Natural killer cell (primary cell): ENCODE measurements around the gene ATXN2. TPM values are rescaled to one million over a fixed set of nuclear protein-coding genes. Genes with fewer than 3 reads are reported as not detected.

Experiments
- ATAC-seq, 3 donors: fragments of 150-1000 bp in 2 of 3; fragments of 200-7000 bp in 1 of 3; cut with Tn5 transposase; 1 replicate in 1 of 3; 2 replicates in 2 of 3; pipeline ENCODE4 v1.10.0; 2021; ENCODE audit warnings: mild to moderate bottlenecking in 2 of 3, moderate library complexity in 2 of 3
- DNase-seq, 2 donors: peaks; one replicate each; pipeline versions ENCODE4 v3.0.0 to v3.0.0-alpha.2; 2013 to 2021; ENCODE audit warnings: mixed read lengths in 1 of 2
- H3K27ac ChIP-seq: one replicate; pipeline ENCODE4 v1.5.1; 2013; ENCODE audit warnings: mild to moderate bottlenecking, low read length
- H3K27me3 ChIP-seq: one replicate; pipeline ENCODE4 v1.6.1; 2013; ENCODE audit warnings: low read length; ENCODE audit not compliant: control insufficient read depth, insufficient read depth
- H3K36me3 ChIP-seq: one replicate; pipeline ENCODE4 v1.6.1; 2013; ENCODE audit warnings: low read length; ENCODE audit not compliant: control insufficient read depth, insufficient read depth
- H3K4me1 ChIP-seq: one replicate; pipeline ENCODE4 v1.6.1; 2013; ENCODE audit warnings: low read length; ENCODE audit not compliant: control insufficient read depth, insufficient read depth
- H3K4me3 ChIP-seq: one replicate; pipeline ENCODE4 v1.5.1; 2013; ENCODE audit warnings: low read length
- H3K9me3 ChIP-seq: one replicate; pipeline ENCODE4 v1.6.1; 2013; ENCODE audit warnings: low read length; ENCODE audit not compliant: control insufficient read depth, insufficient read depth
- H3K27ac Mint-ChIP-seq, 2 donors: one replicate each; pipeline ENCODE4 v1.8.0; 2022; ENCODE audit warnings: mild to moderate bottlenecking in 2 of 2, mixed read lengths in 2 of 2, moderate library complexity in 1 of 2
- H3K27me3 Mint-ChIP-seq, 2 donors: one replicate each; pipeline ENCODE4 v1.8.0; 2022; ENCODE audit warnings: low read depth in 2 of 2, mixed read lengths in 2 of 2
- H3K36me3 Mint-ChIP-seq: one replicate; pipeline ENCODE4 v1.8.0; 2022; ENCODE audit warnings: mixed read lengths
- H3K4me1 Mint-ChIP-seq, 2 donors: one replicate each; pipeline ENCODE4 v1.8.0; 2022; ENCODE audit warnings: mixed read lengths in 2 of 2
- H3K4me3 Mint-ChIP-seq: one replicate; pipeline ENCODE4 v1.8.0; 2022; ENCODE audit warnings: mild to moderate bottlenecking, moderate library complexity, mixed read lengths
- H3K9me3 Mint-ChIP-seq, 2 donors: one replicate each; pipeline ENCODE4 v1.8.0; 2022; ENCODE audit warnings: mixed read lengths in 2 of 2
- CTCF ChIP-seq: fragments of 200-600 bp; IDR thresholded peaks from one replicate; pipeline ENCODE4 v1.8.0; 2022; ENCODE audit warnings: antibody characterized with exemption
- WGBS: methylation state at CpG from one replicate; pipeline ENCODE4 v1.1.7; 2013; ENCODE audit warnings: missing lambda C conversion rate; ENCODE audit not compliant: insufficient coverage; 5-methylcytosine and 5-hydroxymethylcytosine counted together
- intact Hi-C: fragments of 100-400 bp; cut with micrococcal nuclease; formaldehyde crosslinking; loops from one replicate; pipeline ENCODE4 v1.14.2; 2022
- total RNA-seq, 4 donors: library from RNA; stranded (reverse); fragments of 120-200 nt in 1 of 4; gene quantifications; one replicate each; pipeline versions ENCODE4 v1.2.3 to v1.2.4, GENCODE V29; 2013 to 2022

Gene ATXN2
- total RNA-seq, 3 donors from 2014 or later (not counting 1 experiment from before 2014, with no cell fraction given), result 44.9 to 56.5 (median 51.5) TPM

- H3K36me3 Mint-ChIP-seq, result no peaks in the 10 kb centered on the region
- Histone ChIP-seq H3K36me3 (peaks cover 2% of the 10 kb centered on the region), H3K4me1 (peaks cover 89% of the 10 kb centered on the region), H3K9me3 (no peaks in the 10 kb centered on the region), H3K27me3 (no peaks in the 10 kb centered on the region), H3K4me3 (no peak overlapping the region), H3K27ac (peak overlapping the region; percentile 68)
- no peaks in the 10 kb centered on the region for H3K9me3 Mint-ChIP-seq
- ATAC-seq, result peak in 2 of 3 donors; percentile 16 to 29
- H3K27me3 Mint-ChIP-seq, result no peaks in the 10 kb centered on the region
- WGBS, result 85% methylated on average over 7 of the region's 8 CpGs
- DNase-seq, result peak in 1 of 2 donors; percentile 54
- H3K27ac Mint-ChIP-seq, result peak overlapping the region; percentile 91 to 96
- H3K4me1 Mint-ChIP-seq, result peaks cover 67 to 86% of the 10 kb centered on the region in 2 donors
- H3K4me3 Mint-ChIP-seq, result peak overlapping the region; percentile 62
- intact Hi-C loops, result no loop called here
- no peak for TF ChIP-seq CTCF
These were observed 187.8 kb downstream of the ATXN2 start for GRCh38 chr12:111411185-111411764.

- Histone ChIP-seq H3K9me3 (no peaks in the 10 kb centered on the region), H3K36me3 (peaks cover 2% of the 10 kb centered on the region), H3K27ac (peak overlapping the region; percentile 68), H3K4me3 (peak overlapping the region; percentile 13), H3K27me3 (no peaks in the 10 kb centered on the region), H3K4me1 (peaks cover 89% of the 10 kb centered on the region)
- ATAC-seq (no peak), DNase-seq (peak in 1 of 2 donors; percentile 20)
- 54% methylated on average over 12 of the region's 12 CpGs for WGBS
- peaks cover 67 to 86% of the 10 kb centered on the region in 2 donors for H3K4me1 Mint-ChIP-seq
- TF ChIP-seq CTCF, result no peak
- peak overlapping the region; percentile 95 for H3K4me3 Mint-ChIP-seq
- no peaks in the 10 kb centered on the region for H3K27me3 Mint-ChIP-seq
- H3K9me3 Mint-ChIP-seq, result no peaks in the 10 kb centered on the region
- H3K27ac Mint-ChIP-seq, result peak overlapping the region; percentile 91 to 96
- no peaks in the 10 kb centered on the region for H3K36me3 Mint-ChIP-seq
- intact Hi-C loops, result no loop called here
These were observed 188.5 kb downstream of the ATXN2 start for GRCh38 chr12:111410431-111411184.

- peak overlapping the region; percentile 13 for H3K4me3 ChIP-seq
- no peak for ATAC-seq
- peak overlapping the region; percentile 95 for H3K4me3 Mint-ChIP-seq
These were observed 189.2 kb downstream of the ATXN2 start for GRCh38 chr12:111409780-111410430.

More at GRCh38 chr12:111409780-111410430, 189.2 kb downstream of the ATXN2 start:
- peaks cover 88% of the 10 kb centered on the region for H3K4me1 ChIP-seq
- H3K9me3 ChIP-seq, result no peaks in the 10 kb centered on the region
- Mint-ChIP-seq H3K36me3 (no peaks in the 10 kb centered on the region), H3K9me3 (no peaks in the 10 kb centered on the region), H3K4me1 (peaks cover 63 to 86% of the 10 kb centered on the region in 2 donors), H3K27me3 (no peaks in the 10 kb centered on the region), H3K27ac (peak overlapping the region; percentile 91 to 96)
- peaks cover 2% of the 10 kb centered on the region for H3K36me3 ChIP-seq
- DNase-seq, result peak; percentile 24 to 48
- H3K27me3 ChIP-seq, result no peaks in the 10 kb centered on the region
- H3K27ac ChIP-seq, result peak overlapping the region; percentile 68
- intact Hi-C loops, result no loop called here
- WGBS, result 14% methylated on average over 14 of the region's 14 CpGs
- no peak for TF ChIP-seq CTCF
